Left colon (tissue), 2 donors: ENCODE measurements around the gene ATP13A2. TPM values are rescaled to one million over a fixed set of nuclear protein-coding genes. Genes with fewer than 3 reads are reported as not detected.
"Not testable (repeated sequence)": the region's sequence is repeated elsewhere in the genome, so short reads cannot be mapped to it uniquely, and the experiment has no call there.

Experiments used
- ATAC-seq: fragments of 200-7000 bp; cut with Tn5 transposase; one replicate; pipeline ENCODE4 v1.9.1; 2020; ENCODE audit warnings: mild to moderate bottlenecking, moderate library complexity
- DNase-seq, 2 donors: peaks; one replicate each; pipeline ENCODE4 v3.0.0-alpha.2; 2020
- intact Hi-C, 2 donors: fragments of 100-400 bp; cut with DNase I in 1 of 2; cut with micrococcal nuclease in 1 of 2; formaldehyde crosslinking; loops; one replicate each; pipeline versions ENCODE4 v1.11.2 to v1.14.0; 2022; cut with DNase I, micrococcal nuclease
- total RNA-seq, 2 donors: library from RNA; stranded (reverse); fragmentation: NEBNext Ultra II Directional; extraction: Animal tissue kit (Norgen Biotek cat#: 25700); gene quantifications; one replicate each; pipeline ENCODE4 v1.2.1, GENCODE V29; 2021
- donor health status: DM: no; HTN: no; CAD: no.
- donor health status: DM: yes; HTN: yes; CAD: no.

ATP13A2 gene
- total RNA-seq, 2 donors from 2014 or later = 46.2 to 53.9 TPM

DNA sequence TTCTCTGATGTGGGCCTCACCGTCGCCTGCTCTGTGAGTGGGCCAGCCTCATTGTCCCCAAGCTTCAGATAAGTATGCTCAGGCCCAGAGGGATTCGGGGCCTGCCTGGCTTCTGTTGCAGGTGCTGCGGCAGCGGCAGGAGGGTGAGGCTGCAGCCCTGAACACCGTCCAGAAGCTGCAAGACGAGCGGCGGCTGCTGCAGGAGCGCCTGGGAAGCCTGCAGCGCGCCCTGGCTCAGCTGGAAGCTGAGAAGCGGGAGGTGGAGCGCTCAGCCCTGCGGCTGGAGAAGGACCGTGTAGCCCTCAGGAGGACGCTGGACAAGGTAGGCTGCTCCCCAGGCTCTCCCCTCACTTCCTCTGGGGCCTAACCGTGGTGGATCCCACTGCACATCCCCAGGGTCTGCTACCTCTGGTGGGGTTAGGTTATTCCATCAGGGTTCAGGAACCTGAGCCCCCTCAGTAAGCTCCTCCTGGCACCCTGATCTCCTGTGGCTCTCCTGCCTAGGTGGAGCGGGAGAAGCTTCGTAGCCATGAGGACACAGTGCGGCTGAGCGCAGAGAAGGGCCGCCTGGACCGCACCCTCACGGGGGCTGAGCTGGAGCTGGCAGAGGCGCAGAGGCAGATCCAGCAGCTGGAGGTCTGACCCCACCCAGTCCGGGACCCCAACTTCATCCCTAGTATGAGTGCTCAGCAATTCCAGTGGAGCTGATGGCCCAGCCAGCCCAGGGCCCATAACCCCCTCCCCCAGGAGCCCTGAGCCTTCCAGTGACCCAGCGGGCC, 41.4 kb downstream of the ATP13A2 start:
- ATAC-seq (no peak), DNase-seq (no peak)
- intact Hi-C loops = no loop called here

DNA sequence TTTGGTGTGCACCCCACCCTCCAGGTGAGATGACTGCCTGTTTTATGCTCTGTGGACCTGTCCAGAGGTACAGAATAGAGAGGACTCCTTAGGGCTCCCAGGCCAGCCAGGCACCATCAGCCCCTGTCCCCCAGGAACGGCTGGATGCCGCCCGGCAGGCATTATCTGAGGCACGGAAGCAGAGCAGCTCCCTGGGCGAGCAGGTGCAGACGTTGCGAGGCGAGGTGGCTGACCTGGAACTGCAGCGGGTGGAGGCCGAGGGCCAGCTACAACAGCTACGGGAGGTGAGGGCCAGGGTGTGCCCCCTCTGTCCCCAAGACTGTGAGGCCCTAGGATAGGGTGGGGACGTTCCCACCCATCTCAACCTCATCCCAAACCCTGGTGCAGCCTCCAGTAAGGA, 42.1 kb downstream of the ATP13A2 start:
- intact Hi-C loops = loop anchor here in 1 of 2 donors (10.0 kb wide), 1 partner anchor 75 kb away; no protein-coding TSS in a partner anchor
- DNase-seq (no peak), ATAC-seq (no peak)

DNA sequence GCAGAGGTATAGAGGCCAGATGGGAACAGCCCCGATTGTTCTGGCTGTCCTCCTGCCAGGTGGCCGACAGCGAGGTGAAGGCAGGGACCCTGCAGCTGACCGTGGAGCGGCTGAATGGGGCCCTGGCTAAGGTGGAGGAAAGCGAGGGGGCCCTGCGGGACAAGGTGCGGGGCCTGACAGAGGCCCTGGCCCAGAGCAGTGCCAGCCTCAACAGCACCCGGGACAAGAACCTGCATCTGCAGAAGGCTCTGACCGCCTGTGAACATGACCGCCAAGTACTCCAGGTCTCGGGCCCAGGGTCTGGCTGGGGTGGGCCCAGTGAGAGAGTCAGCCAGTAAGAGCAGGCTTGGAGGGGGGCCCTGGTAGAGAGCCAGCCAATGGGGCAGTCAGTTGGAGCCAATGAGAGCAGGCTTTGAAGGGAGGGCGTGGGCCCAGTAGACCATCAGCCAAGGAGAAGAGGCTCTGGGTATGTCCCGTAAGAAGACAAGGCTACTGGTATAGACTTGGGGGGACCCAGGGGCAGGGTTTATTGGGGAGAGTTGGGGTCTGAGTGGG, 42.6 kb downstream of the ATP13A2 start:
- DNase-seq (no peak), ATAC-seq (no peak)
- intact Hi-C loops = loop anchor here in 1 of 2 donors (10.0 kb wide), 1 partner anchor 76 kb away; no protein-coding TSS in a partner anchor

DNA sequence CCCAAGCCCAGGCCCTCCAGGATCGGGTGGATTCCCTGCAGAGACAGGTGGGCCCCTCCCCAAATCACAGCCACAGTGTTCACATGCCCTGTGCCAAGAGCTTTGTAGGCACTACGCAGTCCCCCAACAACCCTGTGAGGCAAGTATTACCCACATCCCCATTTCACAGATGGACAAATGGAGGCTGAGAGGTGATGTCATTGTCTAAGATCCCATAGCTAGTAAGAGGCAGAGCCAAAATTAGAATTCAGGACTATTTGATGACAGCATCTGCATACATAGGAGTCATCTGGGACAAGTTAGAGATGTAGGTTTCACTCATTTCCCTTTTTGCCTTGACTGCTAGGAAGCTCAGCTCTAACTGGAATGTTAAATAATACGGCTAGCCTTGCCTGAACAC, 43.4 kb downstream of the ATP13A2 start:
- ATAC-seq = no peak
- no peak for DNase-seq
- intact Hi-C loops = loop anchor here in 1 of 2 donors (10.0 kb wide), 1 partner anchor 76 kb away; no protein-coding TSS in a partner anchor

DNA sequence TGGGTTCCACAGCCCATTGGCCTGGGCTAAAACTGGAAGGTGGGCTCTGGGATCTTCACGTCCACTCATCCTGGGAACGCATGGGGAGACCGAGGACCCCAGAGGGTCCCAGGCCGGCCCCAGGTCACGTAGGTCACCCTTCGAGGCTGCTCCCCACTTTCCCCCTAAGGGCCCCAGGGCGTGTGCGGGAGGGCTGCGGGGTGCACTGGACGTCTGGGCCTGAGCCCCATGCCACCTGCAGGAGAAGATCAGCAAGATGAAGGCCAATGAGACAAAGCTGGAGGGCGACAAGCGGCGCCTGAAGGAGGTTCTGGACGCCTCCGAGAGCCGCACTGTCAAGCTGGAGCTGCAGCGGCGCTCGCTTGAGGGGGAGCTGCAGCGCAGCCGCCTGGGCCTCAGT, 43.8 kb downstream of the ATP13A2 start:
- DNase-seq (no peak), ATAC-seq (no peak)
- intact Hi-C loops = loop anchor here in 1 of 2 donors (10.0 kb wide), 1 partner anchor 77 kb away; no protein-coding TSS in a partner anchor

DNA sequence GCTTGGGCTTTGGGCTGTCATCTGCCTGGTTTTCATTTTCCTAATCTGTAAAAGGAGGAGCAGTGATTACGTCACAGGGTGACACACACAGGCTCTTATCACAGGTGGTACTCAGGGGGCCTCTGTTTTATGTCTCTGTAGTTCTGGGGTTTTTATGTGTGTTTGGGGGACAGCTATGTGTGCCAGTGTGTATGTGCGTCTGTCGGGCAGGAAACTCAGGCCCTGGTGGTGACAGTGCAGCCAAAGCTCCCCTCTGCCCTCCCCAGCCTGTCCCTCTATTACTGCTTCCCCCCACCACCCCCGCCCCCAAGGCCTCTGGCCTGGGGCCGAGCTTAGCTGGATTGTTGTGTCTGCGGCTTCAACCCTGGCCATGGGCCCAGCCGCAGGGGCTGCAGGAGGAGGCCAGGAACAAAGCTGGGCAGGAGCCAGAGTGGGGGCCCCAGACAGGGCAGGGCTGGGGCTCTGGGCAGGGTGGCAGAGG, 44.6 kb downstream of the ATP13A2 start:
- DNase-seq = peak in 1 of 2 donors; percentile 31
- intact Hi-C loops = loop anchor here in 1 of 2 donors (10.0 kb wide), 1 partner anchor 78 kb away; no protein-coding TSS in a partner anchor
- ATAC-seq = no peak

DNA sequence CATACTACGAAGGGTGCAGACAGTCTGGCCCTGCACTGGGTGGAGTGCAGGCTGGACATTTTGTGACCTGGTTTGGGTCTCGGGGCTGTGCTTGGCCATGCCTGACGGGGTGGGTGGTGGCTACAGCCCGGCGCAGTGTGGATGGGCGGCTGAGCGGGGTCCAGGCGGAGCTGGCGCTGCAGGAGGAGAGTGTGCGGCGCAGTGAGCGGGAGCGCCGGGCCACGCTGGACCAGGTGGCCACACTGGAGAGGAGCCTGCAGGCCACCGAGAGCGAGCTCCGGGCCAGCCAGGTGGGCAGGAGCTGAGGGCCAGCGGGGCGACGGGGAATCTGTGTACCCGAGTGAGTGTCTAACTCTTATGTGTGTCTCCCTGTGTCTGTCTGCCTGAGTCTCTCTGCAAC, 45.4 kb downstream of the ATP13A2 start:
- intact Hi-C loops = loop anchor here in 1 of 2 donors (10.0 kb wide), 1 partner anchor 79 kb away; no protein-coding TSS in a partner anchor
- DNase-seq (no peak), ATAC-seq (no peak)

DNA sequence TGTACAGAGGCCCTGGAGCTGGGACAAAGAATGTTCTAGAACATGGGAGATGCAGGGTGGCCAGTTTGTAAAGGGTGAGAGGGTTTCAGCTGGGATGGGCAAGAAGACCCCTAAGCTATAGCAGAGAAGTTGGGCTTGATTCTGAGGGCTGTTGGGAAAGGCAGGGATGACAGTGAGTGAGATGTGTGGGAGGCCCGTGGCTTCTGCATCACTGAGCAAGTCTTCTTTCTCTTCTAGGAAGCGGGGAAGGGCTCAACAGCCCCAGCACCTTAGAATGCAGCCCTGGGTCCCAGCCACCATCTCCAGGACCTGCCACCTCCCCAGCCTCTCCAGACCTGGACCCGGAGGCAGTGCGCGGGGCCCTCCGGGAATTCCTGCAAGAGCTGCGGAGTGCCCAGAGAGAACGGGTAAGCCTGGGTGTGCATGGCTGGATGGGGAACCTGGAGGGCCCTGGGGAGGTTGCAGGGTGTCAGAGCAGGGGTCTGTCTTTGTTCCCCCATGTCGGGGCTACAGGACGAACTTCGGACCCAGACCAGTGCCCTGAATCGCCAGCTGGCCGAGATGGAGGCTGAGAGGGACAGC, 46.2 kb downstream of the ATP13A2 start:
- no peak for ATAC-seq
- DNase-seq = no peak
- intact Hi-C loops = loop anchor here in 1 of 2 donors (10.0 kb wide), 1 partner anchor 79 kb away; no protein-coding TSS in a partner anchor

DNA sequence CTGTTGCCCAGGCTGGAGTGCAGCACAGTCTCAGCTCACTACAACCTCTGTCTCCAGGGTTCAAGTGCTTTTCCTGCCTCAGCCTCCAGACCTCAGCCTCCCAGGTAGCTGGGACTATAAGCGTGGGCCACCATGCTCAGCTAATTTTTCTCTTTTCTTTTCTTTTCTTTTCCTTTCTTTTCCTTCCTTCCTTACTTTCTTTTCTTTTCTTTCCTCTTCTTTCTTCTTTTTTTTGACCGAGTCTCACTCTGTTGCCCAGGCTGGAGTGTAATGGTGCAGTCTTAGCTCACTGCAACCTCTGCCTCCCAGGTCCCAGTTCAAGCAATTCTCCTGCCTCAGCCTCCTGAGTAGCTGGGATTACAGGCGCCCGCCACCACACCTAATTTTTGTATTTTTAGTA, 47.6 kb downstream of the ATP13A2 start:
- intact Hi-C loops = loop anchor here in 1 of 2 donors (10.0 kb wide), 1 partner anchor 81 kb away; no protein-coding TSS in a partner anchor
- not testable (repeated sequence) for ATAC-seq

DNA sequence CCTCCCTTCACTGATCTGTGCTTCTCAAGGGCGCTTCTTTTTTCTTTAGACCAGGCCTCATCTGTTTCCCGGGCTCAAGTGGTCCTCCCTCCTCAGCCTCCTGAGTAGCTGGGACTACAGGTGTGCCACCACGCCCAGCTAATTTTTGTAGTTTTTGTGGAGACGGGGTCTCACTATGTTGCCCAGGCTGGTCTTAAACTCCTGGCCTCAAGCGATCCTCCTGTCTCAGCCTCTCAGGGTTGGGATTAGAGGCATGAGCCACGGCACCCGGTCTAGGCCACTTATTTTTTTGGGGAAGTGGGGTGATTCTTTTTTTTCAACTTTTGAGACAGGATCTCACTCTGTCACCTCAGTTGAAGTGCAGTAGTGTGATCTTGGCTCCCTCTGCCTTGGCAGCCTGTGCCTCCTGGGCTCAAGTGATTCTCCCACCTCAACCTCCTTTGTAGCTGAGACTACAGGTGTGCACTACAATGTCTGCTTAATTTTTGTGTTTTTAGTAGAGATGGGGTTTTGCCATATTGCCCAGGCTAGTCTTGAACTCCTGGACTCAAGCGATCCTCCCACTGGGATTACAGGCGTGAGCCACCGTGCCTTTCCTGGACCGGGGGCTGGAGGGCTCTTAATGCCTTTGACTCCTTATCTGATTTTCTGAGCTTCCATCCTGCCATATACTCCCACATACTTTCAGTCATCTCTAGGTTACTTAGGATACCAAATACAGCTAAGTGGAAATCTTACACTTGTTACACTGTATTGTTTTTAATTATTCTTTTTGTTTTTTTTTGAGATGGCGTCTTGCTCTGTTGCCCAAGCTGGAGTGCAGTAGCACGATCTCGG, 50.2 kb downstream of the ATP13A2 start:
- intact Hi-C loops = loop anchor here in 1 of 2 donors (10.0 kb wide), 1 partner anchor 83 kb away; no protein-coding TSS in a partner anchor

More for the DNA sequence above, 47.6 kb downstream of the ATP13A2 start:
- not testable (repeated sequence) for DNase-seq

DNA sequence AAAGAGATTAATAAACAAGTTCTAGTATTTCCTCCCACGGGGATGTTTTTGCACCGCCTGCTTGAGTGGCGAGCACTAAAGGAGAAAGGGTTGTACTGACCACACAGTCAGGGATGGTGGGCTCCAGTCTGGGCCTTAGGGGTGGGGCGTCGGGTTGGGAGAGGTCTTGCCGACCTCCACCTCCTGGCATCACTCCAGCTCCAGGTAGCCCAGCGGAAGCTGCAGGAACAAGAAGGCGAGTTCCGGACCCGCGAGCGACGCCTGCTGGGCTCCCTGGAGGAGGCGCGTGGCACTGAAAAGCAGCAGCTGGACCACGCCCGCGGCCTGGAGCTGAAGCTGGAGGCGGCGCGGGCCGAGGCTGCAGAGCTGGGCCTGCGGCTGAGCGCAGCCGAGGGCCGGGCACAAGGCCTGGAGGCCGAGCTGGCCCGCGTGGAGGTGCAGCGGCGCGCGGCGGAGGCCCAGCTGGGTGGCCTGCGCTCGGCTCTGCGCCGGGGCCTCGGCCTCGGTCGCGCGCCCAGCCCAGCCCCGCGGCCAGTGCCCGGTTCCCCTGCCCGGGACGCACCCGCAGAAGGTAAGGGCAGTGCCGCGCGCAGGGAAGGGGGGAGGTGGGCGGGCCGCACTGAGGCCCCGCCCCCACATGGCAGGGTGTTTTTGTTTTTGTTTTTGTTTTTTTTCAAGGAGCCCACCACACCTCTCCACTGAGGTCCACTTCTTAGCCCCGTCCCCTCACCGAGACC, 51.0 kb downstream of the ATP13A2 start:
- ATAC-seq (peak; percentile 93), DNase-seq (peak; percentile 88 to 96)
- intact Hi-C loops = loop anchor here in 1 of 2 donors (10.0 kb wide), 1 partner anchor 84 kb away; no protein-coding TSS in a partner anchor

More for the DNA sequence above, 50.2 kb downstream of the ATP13A2 start:
- DNase-seq (no peak), ATAC-seq (no peak)

DNA sequence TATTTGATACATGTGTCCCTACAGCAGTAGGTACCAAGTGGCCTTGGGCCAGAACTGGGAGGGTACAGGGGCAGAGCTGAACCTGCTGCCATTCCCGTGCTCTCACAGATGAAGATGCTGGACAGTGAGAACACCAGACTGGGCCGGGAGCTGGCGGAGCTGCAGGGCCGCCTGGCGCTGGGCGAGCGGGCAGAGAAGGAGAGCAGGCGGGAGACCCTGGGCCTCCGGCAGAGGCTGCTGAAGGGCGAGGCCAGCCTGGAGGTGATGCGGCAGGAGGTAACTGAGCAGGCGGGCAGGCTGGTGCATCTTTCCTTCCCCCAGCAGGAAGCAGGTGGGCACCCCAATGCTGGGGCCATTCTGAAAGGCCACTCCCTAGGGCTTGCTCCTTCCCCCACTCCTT, 53.3 kb downstream of the ATP13A2 start:
- intact Hi-C loops = no loop called here
- ATAC-seq (no peak), DNase-seq (no peak)

DNA sequence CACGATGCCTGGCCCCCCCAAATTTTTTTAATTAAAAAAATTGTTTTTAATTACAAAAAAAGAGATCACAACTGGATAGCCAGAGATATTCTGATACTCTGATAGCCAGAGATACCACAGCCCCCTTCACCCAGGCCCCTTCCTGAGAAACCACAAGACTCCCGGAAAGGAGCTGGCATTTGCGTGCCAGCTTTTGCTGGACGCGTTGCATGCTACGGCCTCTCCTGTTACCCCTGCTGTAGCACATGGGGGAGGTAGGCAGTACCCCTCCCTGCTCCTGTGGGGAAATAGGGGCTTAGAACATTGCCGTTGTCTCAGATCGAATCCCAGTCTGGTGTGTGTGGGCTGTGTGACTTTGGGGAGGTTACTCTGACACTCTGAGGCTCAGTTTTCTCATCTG, 54.0 kb downstream of the ATP13A2 start:
- no peak for ATAC-seq
- DNase-seq = no peak
- intact Hi-C loops = no loop called here

DNA sequence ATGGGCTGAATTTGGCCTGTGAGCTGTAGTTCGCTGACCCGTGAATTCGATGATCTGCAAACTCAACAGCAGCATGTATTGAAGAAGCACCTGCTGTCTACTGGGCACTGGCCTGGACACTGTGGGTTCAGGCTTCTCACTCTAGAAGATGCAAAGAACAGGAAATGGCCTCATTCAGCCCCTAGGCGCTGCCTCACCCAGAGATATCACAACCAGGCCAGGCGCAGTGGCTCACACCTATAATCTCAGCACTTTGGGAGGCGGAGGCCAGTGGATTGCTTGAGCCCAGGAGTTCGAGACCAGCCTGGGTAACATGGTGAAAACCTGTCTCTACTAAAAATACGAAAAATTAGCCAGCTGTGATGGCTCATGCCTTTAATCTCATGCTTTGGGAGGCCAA, 55.0 kb downstream of the ATP13A2 start:
- ATAC-seq = no peak
- no peak for DNase-seq
- intact Hi-C loops = no loop called here

DNA sequence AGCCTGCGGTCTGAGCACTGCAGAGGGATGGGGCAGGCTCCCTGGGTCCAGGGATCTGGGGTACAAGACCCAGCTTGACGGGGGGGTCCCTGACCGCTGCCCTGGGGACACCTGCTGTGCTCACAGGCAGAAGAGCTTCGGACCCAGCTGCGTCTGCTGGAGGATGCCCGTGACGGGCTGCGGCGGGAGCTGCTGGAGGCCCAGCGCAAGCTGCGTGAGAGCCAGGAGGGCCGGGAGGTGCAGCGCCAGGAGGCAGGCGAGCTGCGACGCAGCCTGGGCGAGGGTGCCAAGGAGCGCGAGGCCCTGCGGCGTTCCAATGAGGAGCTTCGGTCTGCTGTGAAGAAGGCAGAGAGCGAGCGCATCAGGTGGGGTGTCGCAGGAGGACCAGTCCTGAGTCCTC, 56.5 kb downstream of the ATP13A2 start:
- ATAC-seq (no peak), DNase-seq (no peak)
- intact Hi-C loops = no loop called here

DNA sequence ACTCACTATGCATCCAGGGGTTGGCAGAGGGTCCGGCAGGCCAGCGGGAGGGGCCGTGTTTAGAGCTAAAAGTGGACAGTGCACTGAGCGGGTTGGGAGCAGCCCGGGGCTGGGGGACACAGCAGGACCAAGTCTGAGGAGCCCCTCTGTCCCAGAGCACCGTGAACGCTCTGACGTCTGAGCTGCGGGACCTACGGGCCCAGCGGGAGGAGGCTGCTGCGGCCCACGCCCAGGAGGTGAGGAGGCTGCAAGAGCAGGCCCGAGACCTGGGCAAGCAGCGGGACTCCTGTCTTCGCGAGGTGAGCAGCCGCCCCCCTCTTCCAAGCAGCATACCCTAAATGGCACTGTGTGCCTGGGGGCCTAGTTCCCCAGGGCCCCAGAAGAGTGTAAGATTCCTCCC, 57.1 kb downstream of the ATP13A2 start:
- intact Hi-C loops = loop anchor here in 1 of 2 donors (5.0 kb wide), 1 partner anchor 93 kb away; no protein-coding TSS in a partner anchor
- ATAC-seq (no peak), DNase-seq (no peak)

DNA sequence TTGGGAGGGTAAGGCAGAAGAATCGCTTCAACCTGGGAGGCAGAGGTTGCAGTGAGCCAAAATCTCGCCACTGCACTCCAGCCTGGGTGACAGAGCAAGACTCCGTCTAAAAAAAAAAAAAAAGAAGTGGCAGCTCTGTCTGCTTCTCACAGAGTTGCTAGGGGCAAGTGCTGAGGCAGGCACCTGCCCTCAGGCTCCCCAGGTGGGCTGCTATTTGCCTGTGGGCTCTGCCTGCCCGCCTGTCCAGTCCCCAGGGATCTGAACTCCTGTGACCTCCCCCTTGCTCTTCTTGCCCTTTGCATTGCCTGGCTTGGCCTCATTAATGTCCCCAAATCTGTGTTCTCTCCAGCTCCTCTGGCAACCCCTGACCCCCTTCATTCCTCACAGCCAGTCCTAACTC, 59.4 kb downstream of the ATP13A2 start:
- DNase-seq, ATAC-seq: not testable (repeated sequence)
- intact Hi-C loops = loop anchor here in 1 of 2 donors (5.0 kb wide), 1 partner anchor 95 kb away; no protein-coding TSS in a partner anchor

DNA sequence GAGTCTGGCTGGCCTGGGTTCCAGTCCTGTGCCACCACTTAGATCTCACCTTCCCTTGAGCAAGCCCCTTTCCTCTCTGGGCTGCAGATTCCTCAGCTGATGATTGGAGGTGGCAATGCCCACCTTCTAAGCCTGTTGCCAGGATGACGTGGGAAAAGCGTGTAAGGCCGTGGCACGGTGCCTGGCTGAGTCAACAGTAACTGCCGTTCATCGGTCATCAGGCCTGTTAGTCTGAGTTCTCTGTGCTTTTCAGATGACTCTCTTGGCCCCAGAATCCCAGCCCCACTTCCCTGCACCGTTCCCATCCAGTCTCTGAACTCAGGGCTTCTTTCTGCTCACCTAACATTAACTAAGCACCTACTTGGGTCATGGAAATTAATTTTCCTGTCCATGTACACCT, 62.7 kb downstream of the ATP13A2 start:
- ATAC-seq (peak; percentile 57), DNase-seq (peak; percentile 57 to 65)
- intact Hi-C loops = not testable (repeated sequence)
